ENCODE data around the gene CCR2.
"Not testable (repeated sequence)": the region's sequence is repeated elsewhere in the genome, so short reads cannot be mapped to it uniquely, and the experiment has no call there.

Gene CCR2

GRCh38 chr3:46353647-46354410 is at the start of gene CCR2:
TSS of gene CCR2 (plus strand) at chr3:46354111. CDS start at chr3:46357528, 3,417 bp downstream.
- no peak for DNase-seq

GRCh38 chr3:46304739-46305138 is 49.2 kb upstream of the CCR2 start:
- no peak for DNase-seq

GRCh38 chr3:46312991-46313390 is 40.9 kb upstream of the CCR2 start:
- DNase-seq: no peak

- no peak for DNase-seq
These were observed 39.4 kb upstream of the CCR2 start for GRCh38 chr3:46314517-46314916.

- no peak for DNase-seq
These were observed 37.7 kb upstream of the CCR2 start for GRCh38 chr3:46316206-46316605.

GRCh38 chr3:46318207-46318927 is 35.5 kb upstream of the CCR2 start:
- no peak for DNase-seq

GRCh38 chr3:46321461-46322104 is 32.3 kb upstream of the CCR2 start:
- DNase-seq: no peak

GRCh38 chr3:46324036-46324435 is 29.9 kb upstream of the CCR2 start:
- DNase-seq: no peak

- no peak for DNase-seq
These were observed 28.1 kb upstream of the CCR2 start for GRCh38 chr3:46325645-46326300.

GRCh38 chr3:46330676-46331075 is 23.2 kb upstream of the CCR2 start:
- not testable (repeated sequence) for DNase-seq

GRCh38 chr3:46334741-46335478 is 19.0 kb upstream of the CCR2 start:
- DNase-seq: peak; percentile 65

- DNase-seq: no peak
These were observed 18.4 kb upstream of the CCR2 start for GRCh38 chr3:46335541-46335940.

- no peak for DNase-seq
These were observed 16.0 kb upstream of the CCR2 start for GRCh38 chr3:46337911-46338310.

- DNase-seq: no peak
These were observed 15.1 kb upstream of the CCR2 start for GRCh38 chr3:46338840-46339239.

- no peak for DNase-seq
These were observed 9.4 kb upstream of the CCR2 start for GRCh38 chr3:46344476-46344875.

- no peak for DNase-seq
These were observed 5.0 kb upstream of the CCR2 start for GRCh38 chr3:46348823-46349482.

GRCh38 chr3:46349484-46350261 is 4.2 kb upstream of the CCR2 start:
- DNase-seq: no peak

- DNase-seq: no peak
These were observed 3.7 kb upstream of the CCR2 start for GRCh38 chr3:46350262-46350565.

- no peak for DNase-seq
These were observed 2.3 kb upstream of the CCR2 start for GRCh38 chr3:46351646-46352045.

GRCh38 chr3:46353090-46353489 is 821 bp upstream of the CCR2 start:
- DNase-seq: no peak

GRCh38 chr3:46354478-46354877 is 567 bp downstream of the CCR2 start:
- no peak for DNase-seq

Measured in HCEC 1CT (cell line).